Loucy (cell line): ENCODE results near the gene GJC3.
"Not testable (repeated sequence)": the region's sequence is repeated elsewhere in the genome, so short reads cannot be mapped to it uniquely, and the experiment has no call there.

ENCODE experiments used
- H2AFZ ChIP-seq: fragments of 200-600 bp; sonication (generic); 2 replicates; pipeline ENCODE4 v1.6.0; 2016; ENCODE audit warnings: antibody characterized with exemption, mild to moderate bottlenecking, low read length, moderate library complexity
- H3F3A ChIP-seq: fragments of 200-600 bp; 2 replicates; pipeline ENCODE4 v1.6.0; 2016; ENCODE audit warnings: antibody characterized with exemption, low read depth, mild to moderate bottlenecking
- H3K27me3 ChIP-seq: fragments of 200-600 bp; sonication (generic); 2 replicates; pipeline ENCODE4 v1.6.1; 2014; ENCODE audit warnings: low read length, mild to moderate bottlenecking; ENCODE audit not compliant: insufficient read depth, poor library complexity, severe bottlenecking
- H3K36me3 ChIP-seq: fragments of 200-600 bp; sonication (generic); 2 replicates; pipeline ENCODE4 v1.6.1; 2016; ENCODE audit warnings: low read length; ENCODE audit not compliant: insufficient read depth
- H3K4me1 ChIP-seq: fragments of 200-600 bp; sonication (generic); 2 replicates; pipeline ENCODE4 v1.5.1; 2014; ENCODE audit warnings: low read length, mild to moderate bottlenecking; ENCODE audit not compliant: insufficient read depth, poor library complexity, severe bottlenecking
- H3K4me2 ChIP-seq: fragments of 200-600 bp; sonication (generic); 2 replicates; pipeline ENCODE4 v1.6.0; 2014; ENCODE audit warnings: antibody characterized with exemption, low read length, low read depth, mild to moderate bottlenecking; ENCODE audit not compliant: poor library complexity, severe bottlenecking
- H3K4me3 ChIP-seq: fragments of 200-600 bp; sonication (generic); 2 replicates; pipeline ENCODE4 v1.5.1; 2014; ENCODE audit warnings: low read length, mild to moderate bottlenecking, mixed read lengths; ENCODE audit not compliant: poor library complexity, severe bottlenecking
- H3K79me2 ChIP-seq: fragments of 200-600 bp; sonication (generic); 2 replicates; pipeline ENCODE4 v1.6.1; 2014; ENCODE audit warnings: low read length; ENCODE audit not compliant: insufficient read depth
- H3K9ac ChIP-seq: fragments of 200-600 bp; sonication (generic); 2 replicates; pipeline ENCODE4 v1.6.0; 2014; ENCODE audit warnings: mild to moderate bottlenecking, low read depth, low read length, moderate library complexity; ENCODE audit not compliant: poor library complexity, severe bottlenecking
- H3K9me2 ChIP-seq: fragments of 200-600 bp; sonication (generic); replicated peaks from 2 replicates; pipeline ENCODE4 v1.6.1; 2016; ENCODE audit warnings: low read depth, low read length, mixed read lengths
- H3K9me3 ChIP-seq: fragments of 200-600 bp; sonication (generic); 2 replicates; pipeline ENCODE4 v1.6.1; 2014; ENCODE audit warnings: mild to moderate bottlenecking, antibody characterized with exemption, low read length, low read depth; ENCODE audit not compliant: insufficient read depth
- H4K20me1 ChIP-seq: fragments of 200-600 bp; sonication (generic); 2 replicates; pipeline ENCODE4 v1.6.0; 2014; ENCODE audit warnings: antibody characterized with exemption, low read length, mild to moderate bottlenecking; ENCODE audit not compliant: insufficient read depth, poor library complexity, severe bottlenecking
- CTCF ChIP-seq: fragments of 200-600 bp; sonication (generic); conservative IDR thresholded peaks from 2 replicates; pipeline ENCODE4 v1.5.1; 2014; ENCODE audit warnings: mild to moderate bottlenecking, antibody characterized with exemption, low read length
- EZH2phosphoT487 ChIP-seq: fragments of 200-600 bp; IDR thresholded peaks from 2 replicates; pipeline ENCODE4 v1.6.1; 2018; ENCODE audit warnings: antibody characterized with exemption, mild to moderate bottlenecking, moderate library complexity, borderline replicate concordance

GJC3 gene

GRCh38 chr7:99974681-99975080 is 45.3 kb upstream of the GJC3 start:
- H3K4me2 ChIP-seq = no peak overlapping the region
- H3K79me2 ChIP-seq = no peaks in the 10 kb centered on the region
- no peaks in the 10 kb centered on the region for H3K27me3 ChIP-seq
- H3K9me2 ChIP-seq = no peaks in the 10 kb centered on the region
- TF ChIP-seq CTCF (no peak), EZH2phosphoT487 (no peak)
- no peaks in the 10 kb centered on the region for H3K9me3 ChIP-seq
- H3K4me1 ChIP-seq = no peaks in the 10 kb centered on the region
- no peaks in the 10 kb centered on the region for H3F3A ChIP-seq
- H3K4me3 ChIP-seq = no peak overlapping the region
- no peak overlapping the region for H2AFZ ChIP-seq
- no peaks in the 10 kb centered on the region for H4K20me1 ChIP-seq
- no peaks in the 10 kb centered on the region for H3K36me3 ChIP-seq
- no peak overlapping the region for H3K9ac ChIP-seq

- not testable (repeated sequence) for H3K4me1 ChIP-seq, H3K9me2 ChIP-seq, H3F3A ChIP-seq, H3K36me3 ChIP-seq, H3K4me2 ChIP-seq, H4K20me1 ChIP-seq, H3K79me2 ChIP-seq, H3K4me3 ChIP-seq, H2AFZ ChIP-seq, H3K9me3 ChIP-seq, H3K27me3 ChIP-seq, H3K9ac ChIP-seq
These were observed 44.4 kb upstream of the GJC3 start for GRCh38 chr7:99973817-99974216.

GRCh38 chr7:99971242-99971641 is 41.8 kb upstream of the GJC3 start:
- Histone ChIP-seq H4K20me1 (no peaks in the 10 kb centered on the region), H3K4me2 (no peak overlapping the region), H3K27me3 (no peaks in the 10 kb centered on the region), H3K36me3 (no peaks in the 10 kb centered on the region), H3K9me2 (no peaks in the 10 kb centered on the region), H3K79me2 (no peaks in the 10 kb centered on the region), H3K4me3 (no peak overlapping the region), H3F3A (no peaks in the 10 kb centered on the region), H2AFZ (no peak overlapping the region), H3K9ac (no peak overlapping the region), H3K4me1 (no peaks in the 10 kb centered on the region), H3K9me3 (no peaks in the 10 kb centered on the region)
- no peak for TF ChIP-seq EZH2phosphoT487

- not testable (repeated sequence) for H4K20me1 ChIP-seq, H3K27me3 ChIP-seq, H3K4me1 ChIP-seq, H3F3A ChIP-seq, H3K9me2 ChIP-seq, H3K36me3 ChIP-seq, H3K9me3 ChIP-seq, H3K4me3 ChIP-seq, H3K9ac ChIP-seq, H2AFZ ChIP-seq, H3K4me2 ChIP-seq, H3K79me2 ChIP-seq
These were observed 40.4 kb upstream of the GJC3 start for GRCh38 chr7:99969813-99970212.

GRCh38 chr7:99969298-99969697 is 39.9 kb upstream of the GJC3 start:
- Histone ChIP-seq H2AFZ (no peak overlapping the region), H3K9me3 (no peaks in the 10 kb centered on the region), H3K4me2 (no peak overlapping the region), H3K36me3 (no peaks in the 10 kb centered on the region), H3F3A (no peaks in the 10 kb centered on the region), H3K9ac (no peak overlapping the region), H4K20me1 (no peaks in the 10 kb centered on the region), H3K79me2 (no peaks in the 10 kb centered on the region), H3K27me3 (no peaks in the 10 kb centered on the region), H3K4me1 (no peaks in the 10 kb centered on the region), H3K4me3 (no peak overlapping the region), H3K9me2 (no peaks in the 10 kb centered on the region)
- TF ChIP-seq CTCF (no peak), EZH2phosphoT487 (no peak)
